ELR (cell line): Measurements from ENCODE around the gene P2RY13.

ENCODE experiments used
- DNase-seq: peaks from one replicate; pipeline ENCODE4 v3.0.0-alpha.2; 2015; ENCODE audit warnings: low read depth

The P2RY13 gene

GRCh38 chr3:151329363-151329762, at the start of gene P2RY13:
Gene P2RY13 (minus strand): TSS chr3:151329549. CDS start chr3:151329528, 21 bp downstream.
- DNase-seq = no peak

DNA sequence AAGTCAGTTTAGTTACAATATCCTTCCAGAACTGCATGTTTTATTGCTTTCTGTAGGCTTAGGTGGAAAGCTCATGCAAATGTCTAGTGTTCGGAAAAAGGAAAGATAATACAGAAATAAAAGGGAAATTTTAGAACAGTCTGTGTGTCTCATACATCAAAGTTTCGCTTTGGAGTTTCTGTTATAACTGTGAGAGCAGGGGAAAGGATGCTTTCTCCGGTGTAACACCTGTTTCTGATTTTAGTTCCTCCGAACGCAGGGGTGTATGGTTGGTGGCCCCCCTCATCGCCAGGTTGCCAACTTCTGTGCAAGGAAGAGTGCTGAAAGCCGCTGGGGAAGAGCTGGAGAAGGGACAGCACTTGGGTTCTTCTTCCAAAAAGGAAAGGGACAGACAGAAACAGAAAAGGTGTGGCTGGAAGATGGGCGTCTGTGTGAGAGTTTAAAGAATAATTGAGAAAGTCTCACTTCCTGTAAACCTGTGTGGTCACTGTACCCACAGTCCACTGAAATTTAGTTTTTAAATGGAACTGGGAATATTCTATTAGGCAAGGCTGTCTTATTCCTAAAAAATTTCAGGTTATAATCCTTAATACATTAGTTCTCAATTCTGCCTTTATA, 48.5 kb upstream of the P2RY13 start:
- DNase-seq = no peak

- peak; percentile 14 for DNase-seq
Observed at GRCh38 chr3:151372063-151372820, 42.9 kb upstream of the P2RY13 start.

DNA sequence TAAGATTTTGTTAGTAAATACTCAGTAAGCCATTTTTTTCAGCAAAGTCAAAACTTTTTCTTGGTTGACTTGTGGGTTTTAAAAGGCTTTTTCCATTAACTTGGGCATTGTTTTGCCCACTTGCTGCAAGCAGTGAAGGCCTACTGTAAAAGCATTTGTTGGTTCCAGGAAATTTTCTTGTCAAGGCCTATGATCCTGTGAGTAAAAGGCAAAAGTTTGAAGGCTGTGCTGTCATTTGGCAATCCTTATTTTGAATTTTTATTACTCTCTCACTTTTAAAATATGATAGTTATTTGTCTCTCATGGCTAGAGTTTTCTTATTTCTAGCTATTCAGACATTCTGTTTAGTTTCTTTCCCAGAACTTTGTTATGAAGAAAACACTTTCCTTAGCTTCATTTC, 42.2 kb upstream of the P2RY13 start:
- no peak for DNase-seq

GRCh38 chr3:151367448-151367847, 38.1 kb upstream of the P2RY13 start:
- DNase-seq = no peak

- no peak for DNase-seq
Observed at GRCh38 chr3:151366993-151367392, 37.6 kb upstream of the P2RY13 start.

DNA sequence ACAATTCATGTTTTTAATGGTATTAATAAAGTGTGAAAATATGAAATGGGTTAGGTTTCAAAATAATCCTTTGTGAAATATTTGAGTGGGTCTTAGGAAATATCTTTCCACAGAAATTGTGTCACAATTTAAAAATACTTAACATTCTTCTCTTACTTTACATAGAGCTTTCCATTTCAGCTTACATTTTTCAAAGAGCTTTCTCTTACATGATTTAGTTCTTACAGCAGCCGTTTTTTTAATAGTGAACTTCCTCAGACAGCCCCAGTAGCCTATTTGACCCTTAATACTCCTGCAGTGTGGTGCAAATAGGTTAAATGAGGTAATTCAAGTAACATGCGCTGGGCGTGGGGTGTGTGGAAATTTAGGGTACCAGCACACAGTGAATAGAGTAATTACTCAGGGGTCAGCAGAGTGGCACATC, 33.4 kb upstream of the P2RY13 start:
- DNase-seq = no peak

DNA sequence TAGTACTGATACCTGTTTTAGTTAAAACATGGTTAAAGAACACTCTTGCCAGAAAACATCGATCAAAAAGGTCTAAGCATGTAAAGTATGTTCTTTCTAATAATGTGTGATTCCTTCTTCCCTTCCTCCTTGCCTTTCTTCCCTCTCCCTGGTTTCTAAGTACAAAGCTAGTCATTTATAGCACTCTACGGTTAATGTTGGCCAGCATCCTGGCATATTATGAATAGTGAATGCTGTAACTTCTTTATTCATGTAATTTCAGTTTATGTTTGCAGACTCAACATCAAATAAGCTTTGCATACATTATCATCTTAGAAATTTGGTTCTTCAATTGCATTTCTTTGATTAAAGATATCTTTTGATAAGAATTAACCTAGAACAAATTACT, 28.1 kb upstream of the P2RY13 start:
- no peak for DNase-seq

DNA sequence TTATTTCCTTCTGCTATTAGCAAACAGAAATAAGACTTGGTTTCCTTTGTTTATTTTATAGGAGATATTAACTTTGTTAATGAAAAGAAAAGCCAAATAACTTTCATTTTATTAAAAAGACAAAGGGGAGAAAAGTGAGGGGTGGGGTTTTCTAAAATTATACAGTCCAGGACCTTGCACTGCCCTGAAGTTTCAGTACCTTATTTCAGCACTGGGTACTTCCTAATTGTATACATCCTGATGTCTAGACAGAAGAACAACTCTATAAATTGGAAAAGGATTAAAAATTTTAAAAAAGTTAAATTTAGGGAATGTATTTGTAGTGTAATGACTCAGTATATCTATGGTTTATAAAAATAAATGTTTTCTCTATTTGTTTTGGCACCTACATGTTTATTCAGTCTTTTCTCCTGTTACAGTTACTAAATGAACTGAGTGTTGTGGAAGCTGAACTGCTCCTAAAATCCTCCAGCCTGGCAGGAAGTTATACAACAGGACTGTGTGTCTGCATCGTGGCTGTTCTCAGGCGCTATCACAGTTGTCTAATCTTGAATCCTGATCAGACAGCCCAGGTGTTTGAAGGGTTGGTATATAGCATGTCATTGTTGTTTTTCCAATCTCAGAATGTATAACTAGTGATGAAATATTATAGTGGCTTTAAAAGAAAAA, 27.6 kb upstream of the P2RY13 start:
- no peak for DNase-seq

DNA sequence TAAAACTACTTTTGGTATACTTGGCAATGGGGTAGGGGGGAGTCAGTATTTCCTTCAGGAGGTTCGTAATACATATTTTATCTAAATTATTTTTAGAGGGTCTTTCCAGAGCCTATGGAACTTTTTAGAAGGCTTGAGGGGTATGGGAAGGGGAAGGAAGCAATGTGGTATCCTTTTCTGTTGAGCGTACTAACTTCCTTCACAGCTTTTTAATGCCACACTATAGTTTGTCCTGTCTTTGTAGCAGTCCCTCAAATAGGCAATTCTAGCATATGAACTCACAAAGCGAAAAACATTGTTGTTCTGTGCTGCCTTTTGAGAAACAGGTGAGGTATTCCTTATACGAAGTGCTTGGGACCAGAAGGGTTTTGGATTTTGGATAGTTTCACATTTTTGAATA, 22.3 kb upstream of the P2RY13 start:
- DNase-seq = no peak

GRCh38 chr3:151351219-151351618, 21.9 kb upstream of the P2RY13 start:
- DNase-seq = no peak

- DNase-seq = no peak
Observed at GRCh38 chr3:151350656-151351055, 21.3 kb upstream of the P2RY13 start.

- DNase-seq = no peak
Observed at GRCh38 chr3:151347432-151347831, 18.1 kb upstream of the P2RY13 start.

DNA sequence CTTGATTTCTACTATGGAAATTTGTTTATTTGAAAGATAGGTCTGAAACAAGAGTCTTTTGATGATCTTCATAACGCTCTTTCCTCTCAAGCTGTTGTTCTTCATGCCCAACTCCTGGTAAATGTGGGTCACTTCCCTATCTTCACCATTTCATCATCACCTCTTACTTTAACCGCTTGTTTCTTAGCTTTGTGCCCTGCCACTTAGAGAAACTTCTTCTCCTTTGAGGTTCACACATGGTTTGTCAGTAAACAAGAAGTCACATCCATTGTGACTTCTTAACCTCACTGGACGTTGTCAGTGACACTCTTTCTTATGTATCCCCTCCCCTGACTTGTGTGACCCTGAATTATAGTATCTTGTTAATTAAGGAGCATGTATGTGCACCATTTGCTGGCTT, 16.9 kb upstream of the P2RY13 start:
- no peak for DNase-seq

DNA sequence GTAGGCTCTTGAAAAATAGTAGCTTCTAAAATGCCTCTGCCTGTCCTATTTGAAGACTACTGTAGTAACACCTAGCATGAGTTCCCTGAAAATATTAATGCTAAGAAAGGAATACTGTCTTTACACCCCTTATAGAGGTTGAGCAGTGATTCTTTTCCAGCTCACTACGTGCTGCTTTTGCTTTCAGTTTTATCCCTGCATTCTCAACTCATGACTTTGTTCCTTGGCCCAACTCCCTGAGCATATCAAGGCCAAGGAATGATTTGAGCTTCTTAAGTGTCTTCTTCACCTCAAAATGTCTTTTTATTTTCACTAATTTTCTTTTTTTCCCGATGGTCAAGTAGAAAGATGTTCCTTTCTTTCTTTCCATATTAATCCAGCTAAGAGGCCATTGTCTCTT, 16.5 kb upstream of the P2RY13 start:
- DNase-seq = peak; percentile 51

- DNase-seq = no peak
Observed at GRCh38 chr3:151331696-151332095, 2.3 kb upstream of the P2RY13 start.

DNA sequence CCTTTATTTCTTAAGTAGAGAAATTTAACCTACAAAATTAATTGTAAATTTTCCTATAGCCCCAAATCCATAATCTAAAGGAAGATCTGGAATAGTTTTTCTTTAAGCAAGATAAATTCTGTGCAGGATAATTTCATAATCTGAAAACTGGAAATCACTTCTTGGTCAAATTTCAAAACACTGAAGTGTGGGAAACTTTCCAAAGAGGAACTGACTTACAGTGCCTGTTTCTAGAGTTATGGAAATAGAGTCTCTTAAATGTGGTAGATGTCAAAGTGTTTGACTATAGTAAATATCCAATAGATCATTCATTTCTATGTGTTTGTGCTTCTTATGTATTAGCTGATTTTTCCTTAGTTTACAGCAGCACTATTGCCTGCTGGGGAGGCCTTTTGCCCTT, 1.6 kb upstream of the P2RY13 start:
- DNase-seq = no peak

GRCh38 chr3:151330379-151330778, 1.0 kb upstream of the P2RY13 start:
- no peak for DNase-seq

DNA sequence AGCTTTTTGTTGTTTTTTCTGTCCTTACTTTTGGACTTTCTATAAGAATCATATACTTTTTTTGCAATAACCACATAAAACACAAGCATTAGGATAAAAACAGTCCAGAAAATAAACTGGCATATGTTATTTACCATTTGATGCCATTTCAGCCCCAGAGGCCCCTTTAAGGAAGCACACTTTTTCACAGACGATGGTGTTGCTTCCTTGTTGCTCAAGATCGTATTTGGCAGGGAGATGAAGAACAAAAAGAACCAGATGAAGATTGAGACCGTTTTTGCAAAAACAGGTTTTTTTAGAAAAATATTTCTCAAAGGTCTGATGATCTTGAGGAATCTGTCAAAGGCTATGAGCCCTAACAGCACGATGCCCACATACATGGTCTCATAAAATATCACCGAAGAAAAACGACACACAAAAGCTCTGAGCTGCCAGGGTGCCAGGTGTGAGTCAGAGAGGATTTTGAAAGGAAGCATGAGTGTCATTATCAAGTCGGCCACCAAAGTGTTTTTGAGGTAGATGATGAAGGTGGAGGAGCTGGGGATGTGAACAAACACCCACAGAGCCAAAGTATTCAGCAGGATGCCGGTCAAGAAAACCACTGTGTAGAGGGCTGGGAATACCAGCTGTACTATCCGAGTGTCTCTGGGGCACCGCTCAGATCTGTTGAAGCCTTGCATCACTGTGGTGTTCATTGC, 902 bp downstream of the P2RY13 start:
- peak; percentile 42 for DNase-seq

GRCh38 chr3:151327571-151328198, 1.7 kb downstream of the P2RY13 start:
- DNase-seq = peak; percentile 70

GRCh38 chr3:151322511-151322910, 6.8 kb downstream of the P2RY13 start:
- DNase-seq = no peak

- DNase-seq = no peak
Observed at GRCh38 chr3:151321526-151321925, 7.8 kb downstream of the P2RY13 start.
